Measurements from ENCODE around the gene UBR4. TPM values are rescaled to one million over a fixed set of nuclear protein-coding genes. Genes with fewer than 3 reads are reported as not detected.
"Not testable (repeated sequence)": the region's sequence is repeated elsewhere in the genome, so short reads cannot be mapped to it uniquely, and the experiment has no call there.

Gene UBR4
- polyA plus RNA-seq (2011; rRNA removed) (56.7 and 80.0 TPM in 2 replicates), polyA minus RNA-seq (2011; rRNA and poly(A)+ RNA removed) (204 and 277 TPM in 2 replicates)

DNA sequence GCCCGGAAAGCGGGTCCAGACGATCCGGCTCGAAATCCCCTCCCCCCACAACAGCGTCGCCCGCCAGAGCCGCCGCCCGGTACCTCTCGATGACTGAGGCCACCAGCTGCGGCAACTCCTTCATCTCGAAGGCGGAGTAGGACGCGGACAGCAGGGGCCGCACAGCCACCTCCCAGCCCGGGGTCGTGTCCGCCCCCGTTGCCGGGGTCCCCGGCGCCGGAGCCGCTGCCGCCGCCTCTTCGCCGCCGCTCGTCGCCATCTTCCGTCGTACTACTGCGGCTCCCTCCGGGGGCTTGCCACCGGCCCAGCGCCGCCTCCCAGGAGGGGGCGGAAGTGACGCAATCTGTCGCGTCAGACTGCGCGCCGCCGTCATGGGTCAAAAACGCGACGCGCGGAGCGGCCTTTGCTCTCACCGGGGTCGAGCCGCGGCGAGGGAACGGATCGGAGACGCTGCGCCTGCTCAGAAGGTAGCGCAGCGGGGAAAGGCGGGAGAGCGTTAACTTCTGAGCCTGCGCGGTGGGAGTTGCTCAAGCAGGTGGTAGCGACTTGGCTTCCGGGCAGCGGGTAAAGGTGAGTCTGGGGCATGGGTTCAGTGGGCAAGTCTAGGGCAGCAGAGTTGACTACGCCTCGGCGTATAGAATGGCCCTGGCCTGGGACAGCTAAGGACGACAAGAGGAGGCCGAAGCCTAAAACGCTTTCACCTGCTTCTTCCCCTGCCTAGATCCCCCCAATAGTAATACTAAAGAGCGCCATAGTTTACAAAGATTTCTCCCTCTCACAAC is at the start of gene UBR4:
Gene UBR4, minus strand, starts transcription at position 277 of the 782 bp plus-strand sequence. Its CDS starts 18 bp downstream, at position 259.
- TF ChIP-seq, protein P1, sequence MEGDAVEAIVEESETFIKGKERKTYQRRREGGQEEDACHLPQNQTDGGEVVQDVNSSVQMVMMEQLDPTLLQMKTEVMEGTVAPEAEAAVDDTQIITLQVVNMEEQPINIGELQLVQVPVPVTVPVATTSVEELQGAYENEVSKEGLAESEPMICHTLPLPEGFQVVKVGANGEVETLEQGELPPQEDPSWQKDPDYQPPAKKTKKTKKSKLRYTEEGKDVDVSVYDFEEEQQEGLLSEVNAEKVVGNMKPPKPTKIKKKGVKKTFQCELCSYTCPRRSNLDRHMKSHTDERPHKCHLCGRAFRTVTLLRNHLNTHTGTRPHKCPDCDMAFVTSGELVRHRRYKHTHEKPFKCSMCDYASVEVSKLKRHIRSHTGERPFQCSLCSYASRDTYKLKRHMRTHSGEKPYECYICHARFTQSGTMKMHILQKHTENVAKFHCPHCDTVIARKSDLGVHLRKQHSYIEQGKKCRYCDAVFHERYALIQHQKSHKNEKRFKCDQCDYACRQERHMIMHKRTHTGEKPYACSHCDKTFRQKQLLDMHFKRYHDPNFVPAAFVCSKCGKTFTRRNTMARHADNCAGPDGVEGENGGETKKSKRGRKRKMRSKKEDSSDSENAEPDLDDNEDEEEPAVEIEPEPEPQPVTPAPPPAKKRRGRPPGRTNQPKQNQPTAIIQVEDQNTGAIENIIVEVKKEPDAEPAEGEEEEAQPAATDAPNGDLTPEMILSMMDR (IDR thresholded peaks at IDR 0.05; ENCODE audit: insufficient read depth, low read depth, low read length), result no peak
- peak; percentile 56 for DNase-seq (ENCODE audit: low read depth)
- ChIA-PET CTCF (interaction anchor here (0.8 to 1.1 kb wide), 3 partner anchors 11 to 32 kb away, joined by 3 read pairs; no protein-coding TSS in a partner anchor), POLR2A (no interaction called here)
- no peaks in the 10 kb centered on the region for H3K36me3 ChIP-seq (ENCODE audit: control insufficient read depth, insufficient read depth, low read length)
- H3K27me3 ChIP-seq (ENCODE audit: control insufficient read depth, insufficient read depth, low read length), result no peaks in the 10 kb centered on the region
- H3K4me3 ChIP-seq (ENCODE audit: low read depth, low read length), result peak within 1 kb of the TSS; percentile 86

DNA sequence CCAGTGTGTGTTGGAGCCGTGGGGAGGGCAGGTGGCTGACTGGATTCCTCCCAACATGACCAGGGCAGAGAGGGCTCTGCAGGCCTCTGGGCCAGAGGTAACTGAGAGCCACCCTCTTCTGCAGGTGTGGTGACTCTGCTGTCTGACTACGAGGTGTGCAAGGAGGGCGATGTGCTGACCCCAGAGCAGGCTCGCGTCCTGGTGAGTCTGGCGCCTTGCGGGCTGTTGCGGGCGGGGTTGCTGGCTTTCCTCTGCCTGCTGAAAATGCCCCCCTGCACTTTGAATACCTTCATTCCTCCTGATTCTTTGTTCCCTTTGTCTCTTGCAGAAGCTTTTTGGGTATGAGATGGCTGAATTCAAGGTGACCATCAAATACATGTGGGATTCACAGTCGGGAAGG is 48.3 kb upstream of the UBR4 start:
- TF ChIP-seq, protein P1 (IDR thresholded peaks at IDR 0.05; ENCODE audit: insufficient read depth, low read depth, low read length), result no peak
- no peaks in the 10 kb centered on the region for H3K27me3 ChIP-seq (ENCODE audit: control insufficient read depth, insufficient read depth, low read length)
- peaks cover 31% of the 10 kb centered on the region for H3K36me3 ChIP-seq (ENCODE audit: control insufficient read depth, insufficient read depth, low read length)
- no peak for DNase-seq (ENCODE audit: low read depth)
- H3K4me3 ChIP-seq (ENCODE audit: low read depth, low read length), result no peak overlapping the region
- CTCF ChIA-PET, result no interaction called here
- POLR2A ChIA-PET, result no interaction called here

DNA sequence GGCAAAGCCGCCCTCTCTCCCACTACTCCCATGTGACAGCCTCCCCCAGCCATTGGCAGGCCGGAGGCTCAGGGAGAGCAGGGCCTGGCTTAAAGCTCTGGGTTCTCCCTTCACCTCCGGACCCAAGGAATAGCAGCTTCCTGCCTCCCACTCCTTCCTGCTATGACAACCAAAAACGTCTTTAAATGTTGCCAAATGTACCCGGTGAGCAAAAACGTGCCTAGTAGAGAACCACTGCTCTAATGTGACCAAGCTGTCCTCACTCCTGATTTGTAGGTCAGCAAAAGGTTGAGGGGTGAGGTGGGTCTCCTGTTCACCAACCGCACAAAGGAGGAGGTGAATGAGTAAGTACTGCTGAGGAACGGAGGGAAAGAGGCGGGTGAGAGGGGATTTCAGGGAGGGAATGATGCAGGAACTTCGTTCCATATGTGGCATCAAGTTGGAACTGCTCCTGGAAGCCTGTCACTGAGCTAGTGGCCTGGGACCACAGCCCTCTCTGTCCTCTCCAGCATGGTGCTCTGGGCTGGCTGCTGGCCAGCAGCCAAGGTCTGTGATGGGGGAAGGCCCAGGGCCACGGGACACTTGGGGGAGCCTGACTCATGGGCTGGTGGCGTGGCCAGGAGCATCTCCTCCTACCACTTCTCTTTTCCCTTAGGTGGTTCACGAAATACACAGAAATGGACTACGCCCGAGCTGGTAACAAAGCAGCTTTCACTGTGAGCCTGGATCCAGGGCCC is 47.3 kb upstream of the UBR4 start:
- no peak for DNase-seq (ENCODE audit: low read depth)
- TF ChIP-seq, protein P1 (IDR thresholded peaks at IDR 0.05; ENCODE audit: insufficient read depth, low read depth, low read length), result no peak
- no peak overlapping the region for H3K4me3 ChIP-seq (ENCODE audit: low read depth, low read length)
- ChIA-PET CTCF (interaction anchor here (1.2 kb wide), 1 partner anchor 84 kb away, joined by 3 read pairs; no protein-coding TSS in a partner anchor), POLR2A (no interaction called here)
- no peaks in the 10 kb centered on the region for H3K27me3 ChIP-seq (ENCODE audit: control insufficient read depth, insufficient read depth, low read length)
- H3K36me3 ChIP-seq (ENCODE audit: control insufficient read depth, insufficient read depth, low read length), result peaks cover 31% of the 10 kb centered on the region

DNA sequence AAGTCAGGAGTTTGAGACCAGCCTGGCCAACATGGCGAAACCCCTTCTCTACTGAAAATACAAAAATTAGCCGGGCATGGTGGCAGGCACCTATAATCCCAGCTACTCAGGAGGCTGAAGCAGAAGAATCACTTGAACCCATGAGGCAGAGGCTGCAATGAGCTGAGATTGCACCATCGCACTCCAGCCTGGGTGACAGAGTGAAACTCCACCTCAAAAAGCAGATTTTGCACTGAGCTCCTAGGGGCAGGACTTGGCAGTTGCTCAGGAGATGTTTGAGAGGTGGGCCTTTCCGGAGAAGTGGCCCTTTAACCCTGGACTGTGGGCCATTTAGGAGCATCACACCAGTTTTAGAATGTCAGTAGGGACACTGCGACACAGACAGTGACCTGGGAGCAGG is 46.2 kb upstream of the UBR4 start:
- DNase-seq (ENCODE audit: low read depth); H3K4me3 ChIP-seq (ENCODE audit: low read depth, low read length); POLR2A ChIA-PET; H3K27me3 ChIP-seq (ENCODE audit: control insufficient read depth, insufficient read depth, low read length): not testable (repeated sequence)
- peaks cover 31% of the 10 kb centered on the region for H3K36me3 ChIP-seq (ENCODE audit: control insufficient read depth, insufficient read depth, low read length)
- CTCF ChIA-PET, result interaction anchor here (1.2 to 2.8 kb wide), 2 partner anchors 15 to 85 kb away, joined by 3 to 13 read pairs; no protein-coding TSS in a partner anchor

DNA sequence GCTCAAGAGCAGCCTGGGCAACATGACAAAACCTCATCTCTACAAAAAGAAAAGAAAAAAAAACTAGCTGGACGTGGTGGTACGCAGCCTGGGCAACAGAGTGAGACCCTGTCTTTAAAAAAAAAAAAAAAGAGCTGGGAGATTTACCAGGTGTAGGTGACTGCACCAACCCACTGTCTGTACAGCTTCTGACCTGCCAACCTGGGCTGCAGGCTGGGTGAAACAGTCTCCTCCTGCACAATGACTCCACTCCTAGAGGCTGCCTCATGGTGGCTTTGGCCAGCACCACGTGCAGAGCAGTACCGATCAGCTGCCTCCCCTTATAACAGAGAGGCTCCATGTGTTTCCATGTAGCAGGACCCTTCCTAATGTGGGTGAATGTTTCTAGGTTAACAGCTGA is 45.2 kb upstream of the UBR4 start:
- ChIA-PET CTCF (interaction anchor here (0.8 to 2.8 kb wide), 3 partner anchors 14 to 393 kb away, joined by 3 to 13 read pairs (median 4); no protein-coding TSS in a partner anchor), POLR2A (no interaction called here)
- no peak overlapping the region for H3K4me3 ChIP-seq (ENCODE audit: low read depth, low read length)
- TF ChIP-seq, protein P1 (IDR thresholded peaks at IDR 0.05; ENCODE audit: insufficient read depth, low read depth, low read length), result no peak
- no peak for DNase-seq (ENCODE audit: low read depth)
- peaks cover 31% of the 10 kb centered on the region for H3K36me3 ChIP-seq (ENCODE audit: control insufficient read depth, insufficient read depth, low read length)
- H3K27me3 ChIP-seq (ENCODE audit: control insufficient read depth, insufficient read depth, low read length), result no peaks in the 10 kb centered on the region

Data from BJ (cell line).